A673 (cell line): ENCODE results near the gene NDUFA13. TPM values are rescaled to one million over a fixed set of nuclear protein-coding genes. Genes with fewer than 3 reads are reported as not detected.

ENCODE experiments used
- BruUV-seq: library from RNA; stranded (reverse); fragments of 400-500 nt; replicated peaks from 2 replicates; lab custom pipeline; 2021; lab: Mats Ljungman, UMichigan
- CTCF ChIA-PET: fragments of 300-600 bp; sonication (Branson Sonifier 250); formaldehyde crosslinking; loops from one replicate; lab custom pipeline; 2022; ENCODE audit warnings: antibody characterized with exemption; lab: Charles Lee
- POLR2A ChIA-PET: fragments of 300-600 bp; sonication (Branson Sonifier 250); formaldehyde crosslinking; loops from one replicate; lab custom pipeline; 2022; ENCODE audit warnings: antibody characterized with exemption; ENCODE audit not compliant: low non-redundant PET; lab: Charles Lee
- DNase-seq: peaks from one replicate; pipeline ENCODE4 v3.0.0-alpha.2; 2015; ENCODE audit warnings: low spot score
- H3K27ac ChIP-seq: fragments of 200-600 bp; sonication (generic); 2 replicates; pipeline ENCODE4 v1.5.1; 2016; ENCODE audit warnings: mixed run types, low read depth, mild to moderate bottlenecking, mixed read lengths, antibody characterized with exemption, low read length; ENCODE audit not compliant: poor library complexity, severe bottlenecking
- H3K27me3 ChIP-seq: fragments of 200-600 bp; sonication (generic); replicated peaks from 2 replicates; pipeline ENCODE4 v1.6.1; 2017; ENCODE audit warnings: mixed run types, low read depth, mild to moderate bottlenecking, mixed read lengths, antibody characterized with exemption, low read length; ENCODE audit not compliant: insufficient read depth, poor library complexity
- H3K36me3 ChIP-seq: fragments of 200-600 bp; sonication (generic); 2 replicates; pipeline ENCODE4 v1.6.1; 2016; ENCODE audit warnings: mixed run types, mild to moderate bottlenecking, mixed read lengths, antibody characterized with exemption, low read length; ENCODE audit not compliant: insufficient read depth, poor library complexity, severe bottlenecking
- H3K4me1 ChIP-seq: fragments of 200-600 bp; sonication (generic); 2 replicates; pipeline ENCODE4 v1.6.1; 2017; ENCODE audit warnings: mixed run types, mild to moderate bottlenecking, mixed read lengths, antibody characterized with exemption, low read length; ENCODE audit not compliant: insufficient read depth, poor library complexity, severe bottlenecking
- H3K4me3 ChIP-seq: fragments of 200-600 bp; sonication (generic); 2 replicates; pipeline ENCODE4 v1.5.1; 2016; ENCODE audit warnings: low read depth, mixed run types, mild to moderate bottlenecking, mixed read lengths, low read length; ENCODE audit not compliant: poor library complexity, severe bottlenecking
- H3K9me3 ChIP-seq: fragments of 200-600 bp; sonication (generic); 2 replicates; pipeline ENCODE4 v1.6.1; 2016; ENCODE audit warnings: mixed run types, low read depth, mild to moderate bottlenecking, mixed read lengths, antibody characterized with exemption, low read length; ENCODE audit not compliant: poor library complexity, severe bottlenecking
- EZH2 ChIP-seq: fragments of 200-600 bp; sonication (generic); IDR thresholded peaks from 2 replicates; pipeline ENCODE4 v1.6.1; 2017; ENCODE audit warnings: borderline replicate concordance, low read depth, mild to moderate bottlenecking, mixed read lengths, antibody characterized with exemption, low read length; ENCODE audit not compliant: poor library complexity, severe bottlenecking
- intact Hi-C: fragments of 100-400 bp; cut with micrococcal nuclease; formaldehyde crosslinking; loops from one replicate; pipeline ENCODE4 v1.10.0; 2022; ENCODE audit not compliant: unreplicated experiment
- total RNA-seq: library from RNA; stranded (reverse); gene quantifications from 2 replicates; pipeline ENCODE4 v1.2.3, GENCODE V29; 2021
- TF ChIP-seq, protein P1 (sequence below): fragments of 300-800, 200-600 bp; sonication (generic); conservative IDR thresholded peaks from 2 replicates; pipeline ENCODE4 v1.5.1; 2017; ENCODE audit warnings: low read depth, mild to moderate bottlenecking, antibody characterized with exemption, low read length, moderate library complexity, mixed read lengths

The NDUFA13 gene
- total RNA-seq, 1 experiment from 2014 or later = 431 TPM

GRCh38 chr19:19541616-19542015 is 25.6 kb downstream of the NDUFA13 start:
- Histone ChIP-seq H3K36me3 (no peaks in the 10 kb centered on the region), H3K27me3 (no peaks in the 10 kb centered on the region), H3K4me3 (no peak overlapping the region), H3K4me1 (peaks cover 13% of the 10 kb centered on the region), H3K9me3 (no peaks in the 10 kb centered on the region), H3K27ac (no peak overlapping the region)
- ChIA-PET CTCF (interaction anchor here (1.0 kb wide), 1 partner anchor 51 kb away, joined by 4 read pairs; no protein-coding TSS in a partner anchor), POLR2A (no interaction called here)
- DNase-seq = no peak
- no TSS peak for BruUV-seq
- intact Hi-C loops = no loop called here
- TF ChIP-seq, protein P1, sequence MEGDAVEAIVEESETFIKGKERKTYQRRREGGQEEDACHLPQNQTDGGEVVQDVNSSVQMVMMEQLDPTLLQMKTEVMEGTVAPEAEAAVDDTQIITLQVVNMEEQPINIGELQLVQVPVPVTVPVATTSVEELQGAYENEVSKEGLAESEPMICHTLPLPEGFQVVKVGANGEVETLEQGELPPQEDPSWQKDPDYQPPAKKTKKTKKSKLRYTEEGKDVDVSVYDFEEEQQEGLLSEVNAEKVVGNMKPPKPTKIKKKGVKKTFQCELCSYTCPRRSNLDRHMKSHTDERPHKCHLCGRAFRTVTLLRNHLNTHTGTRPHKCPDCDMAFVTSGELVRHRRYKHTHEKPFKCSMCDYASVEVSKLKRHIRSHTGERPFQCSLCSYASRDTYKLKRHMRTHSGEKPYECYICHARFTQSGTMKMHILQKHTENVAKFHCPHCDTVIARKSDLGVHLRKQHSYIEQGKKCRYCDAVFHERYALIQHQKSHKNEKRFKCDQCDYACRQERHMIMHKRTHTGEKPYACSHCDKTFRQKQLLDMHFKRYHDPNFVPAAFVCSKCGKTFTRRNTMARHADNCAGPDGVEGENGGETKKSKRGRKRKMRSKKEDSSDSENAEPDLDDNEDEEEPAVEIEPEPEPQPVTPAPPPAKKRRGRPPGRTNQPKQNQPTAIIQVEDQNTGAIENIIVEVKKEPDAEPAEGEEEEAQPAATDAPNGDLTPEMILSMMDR = no peak
- TF ChIP-seq EZH2 = no peak

GRCh38 chr19:19542507-19542906 is 26.5 kb downstream of the NDUFA13 start:
- Histone ChIP-seq H3K4me3 (no peak overlapping the region), H3K27me3 (no peaks in the 10 kb centered on the region), H3K9me3 (no peaks in the 10 kb centered on the region), H3K4me1 (peaks cover 13% of the 10 kb centered on the region), H3K27ac (no peak overlapping the region), H3K36me3 (no peaks in the 10 kb centered on the region)
- CTCF ChIA-PET = no interaction called here
- intact Hi-C loops = no loop called here
- BruUV-seq = no TSS peak
- no peak for DNase-seq
- TF ChIP-seq EZH2 = no peak
- TF ChIP-seq, protein P1 = no peak
- POLR2A ChIA-PET = no interaction called here

DNA sequence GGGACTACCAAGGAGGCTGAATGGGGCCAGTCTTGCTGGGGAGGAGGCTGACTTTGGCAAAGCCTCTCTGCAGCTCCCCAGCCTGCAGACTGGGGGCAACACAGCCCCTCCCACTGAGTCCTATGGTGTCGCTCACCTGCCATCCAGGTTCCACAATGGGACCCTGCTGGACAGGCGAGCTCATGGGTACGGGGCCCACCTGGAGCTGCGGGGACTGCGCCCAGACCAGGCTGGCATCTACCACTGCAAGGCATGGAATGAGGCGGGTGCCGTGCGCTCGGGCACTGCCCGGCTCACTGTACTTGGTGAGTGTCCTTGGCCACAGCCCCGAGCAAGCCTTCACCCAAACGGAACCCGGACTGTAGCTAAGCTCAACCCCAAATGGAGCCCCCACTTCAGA is 27.1 kb downstream of the NDUFA13 start:
- Histone ChIP-seq H3K4me3 (no peak overlapping the region), H3K9me3 (no peaks in the 10 kb centered on the region), H3K36me3 (no peaks in the 10 kb centered on the region), H3K27me3 (no peaks in the 10 kb centered on the region), H3K27ac (no peak overlapping the region), H3K4me1 (peaks cover 10% of the 10 kb centered on the region)
- no peak for TF ChIP-seq EZH2
- TF ChIP-seq, protein P1 = no peak
- BruUV-seq = no TSS peak
- POLR2A ChIA-PET = no interaction called here
- CTCF ChIA-PET = no interaction called here
- DNase-seq = no peak
- intact Hi-C loops = no loop called here
